Pancreas (tissue), 10 donors: ENCODE data around the gene PRKCA. TPM values are rescaled to one million over a fixed set of nuclear protein-coding genes. Genes with fewer than 3 reads are reported as not detected.

Source experiments
- ATAC-seq, 4 donors: fragments of 200-7000 bp; cut with Tn5 transposase; one replicate each; pipeline versions ENCODE4 v1.8.0 to v1.9.1; 2020; ENCODE audit warnings: mild to moderate bottlenecking in 4 of 4, moderate library complexity in 4 of 4
- DNase-seq, 6 donors: peaks; one replicate each; pipeline ENCODE4 v3.0.0-alpha.2; 2020
- FAIRE-seq: peaks from 2 replicates; lab custom pipeline; 2012; peaks lifted over from hg19 to GRCh38; lab: Jason Lieb, UNC
- H3K27ac ChIP-seq, 4 donors: fragments of 200-600 bp; sonication (generic); 1 replicate in 3 of 4; 2 replicates in 1 of 4; pipeline versions ENCODE4 v1.5.0 to v1.8.0; 2020
- H3K27me3 ChIP-seq, 4 donors: fragments of 200-600 bp; one replicate each; pipeline ENCODE4 v1.8.0; 2021
- H3K36me3 ChIP-seq, 3 donors: fragments of 200-600 bp; sonication (generic) in 1 of 3; one replicate each; pipeline versions ENCODE4 v1.5.0 to v1.8.0; 2020 to 2021
- H3K4me1 ChIP-seq, 3 donors: fragments of 200-600 bp; one replicate each; pipeline ENCODE4 v1.8.0; 2021
- H3K4me3 ChIP-seq, 4 donors: fragments of 200-600 bp; sonication (generic) in 2 of 4; one replicate each; pipeline versions ENCODE4 v1.5.0 to v1.8.0; 2020 to 2021
- H3K9me3 ChIP-seq, 4 donors: fragments of 200-600 bp; one replicate each; pipeline ENCODE4 v1.8.0; 2021
- CTCF ChIP-seq, 4 donors: fragments of 200-600 bp; sonication (generic) in 3 of 4; IDR thresholded peaks; one replicate each; pipeline versions ENCODE4 v1.5.0 to v1.8.0; 2021; ENCODE audit warnings: antibody characterized with exemption in 4 of 4
- WGBS, 2 donors: extraction: QIAGEN DNeasy Blood & Tissue Kit; methylation state at CpG; one replicate each; pipeline ENCODE4 v1.1.7; 2013; 5-methylcytosine and 5-hydroxymethylcytosine counted together
- intact Hi-C, 3 donors: fragments of 100-400 bp; cut with DNase I; formaldehyde crosslinking; loops; one replicate each; pipeline versions ENCODE4 v1.11.1 to v1.14.2; 2022
- polyA plus RNA-seq, 2 donors: library from polyadenylated mRNA; stranded (reverse); fragments of 200-250 nt; gene quantifications; one replicate each; pipeline ENCODE4 v1.2.3, GENCODE V29; 2013
- total RNA-seq, 6 donors: library from RNA; stranded (reverse); fragmentation: NEBNext Ultra II Directional in 4 of 6; extraction: Animal tissue kit (Norgen Biotek cat#: 25700) in 4 of 6; gene quantifications; one replicate each; pipeline versions ENCODE4 v1.2.1 to v1.2.4, GENCODE V29; 2021 to 2023
- donor health status: healthy with polysubstance abuse.
- donor health status: DM: no; HTN: no; CAD: no; lungs with moderate emphysema.
- donor health status: DM: no; HTN: no; CAD: no.
- donor health status: control.
- donor health status: control.
- donor health status: Bipolar disorder and iron deficiency.
- donor health status: DM: yes; HTN: yes; CAD: no.
- donor health status: DM: no; HTN: no; CAD: no.
- donor health status: DM: no; HTN: no; CAD: no.
- donor health status: DM: yes; HTN: yes; CAD: no.

Gene PRKCA
- total and polyA plus RNA-seq, 8 donors: 3.5 to 22.3 (median 10.2) TPM

- TF ChIP-seq CTCF (IDR thresholded peaks at IDR 0.05): no peak
- Histone ChIP-seq H3K27ac (no peak overlapping the region), H3K4me1 (no peaks in the 10 kb centered on the region), H3K4me3 (no peak overlapping the region), H3K36me3 (no peaks in the 10 kb centered on the region), H3K27me3 (no peaks in the 10 kb centered on the region), H3K9me3 (no peaks in the 10 kb centered on the region)
- ATAC-seq: peak in 2 of 4 donors; percentile 67 to 74
- DNase-seq: no peak
- intact Hi-C loops: loop anchor here in 1 of 3 donors (10.0 kb wide), 1 partner anchor 56 kb away; no protein-coding TSS in a partner anchor
- 91 to 93% methylated on average over 8 of the region's 8 CpGs for WGBS, 2 donors
- FAIRE-seq: no peak
Measured at GRCh38 chr17:66430846-66431795, 128.7 kb downstream of the PRKCA start.

DNA sequence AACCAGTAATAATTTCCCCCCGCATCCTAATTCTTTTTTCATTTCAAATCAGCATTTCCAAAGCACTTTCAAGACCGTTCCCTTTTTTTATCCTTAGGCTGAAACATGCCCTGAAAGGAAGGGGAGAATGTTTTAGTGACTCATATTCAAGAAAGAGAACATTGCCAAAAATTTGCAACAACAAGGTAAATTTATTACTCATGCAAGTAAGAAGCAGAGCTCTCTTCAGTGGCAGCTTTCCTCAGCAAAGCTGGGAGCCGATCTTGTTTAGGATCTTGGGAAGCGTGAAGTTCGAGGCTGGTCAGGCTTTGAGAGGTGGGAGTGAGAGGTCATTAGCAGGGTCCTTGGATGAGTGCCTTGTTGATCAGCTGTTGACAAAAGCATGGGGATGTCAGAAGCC is 129.5 kb downstream of the PRKCA start:
- Histone ChIP-seq H3K27ac (no peak overlapping the region), H3K9me3 (no peaks in the 10 kb centered on the region), H3K4me1 (no peaks in the 10 kb centered on the region), H3K36me3 (no peaks in the 10 kb centered on the region), H3K27me3 (no peaks in the 10 kb centered on the region), H3K4me3 (no peak overlapping the region)
- DNase-seq (no peak), ATAC-seq (peak in 2 of 4 donors; percentile 35 to 51), FAIRE-seq (no peak)
- TF ChIP-seq CTCF (IDR thresholded peaks at IDR 0.05): no peak
- intact Hi-C loops: loop anchor here in 1 of 3 donors (10.0 kb wide), 1 partner anchor 57 kb away; no protein-coding TSS in a partner anchor
- WGBS, 2 donors: 88 to 90% methylated on average over 5 of the region's 5 CpGs

DNA sequence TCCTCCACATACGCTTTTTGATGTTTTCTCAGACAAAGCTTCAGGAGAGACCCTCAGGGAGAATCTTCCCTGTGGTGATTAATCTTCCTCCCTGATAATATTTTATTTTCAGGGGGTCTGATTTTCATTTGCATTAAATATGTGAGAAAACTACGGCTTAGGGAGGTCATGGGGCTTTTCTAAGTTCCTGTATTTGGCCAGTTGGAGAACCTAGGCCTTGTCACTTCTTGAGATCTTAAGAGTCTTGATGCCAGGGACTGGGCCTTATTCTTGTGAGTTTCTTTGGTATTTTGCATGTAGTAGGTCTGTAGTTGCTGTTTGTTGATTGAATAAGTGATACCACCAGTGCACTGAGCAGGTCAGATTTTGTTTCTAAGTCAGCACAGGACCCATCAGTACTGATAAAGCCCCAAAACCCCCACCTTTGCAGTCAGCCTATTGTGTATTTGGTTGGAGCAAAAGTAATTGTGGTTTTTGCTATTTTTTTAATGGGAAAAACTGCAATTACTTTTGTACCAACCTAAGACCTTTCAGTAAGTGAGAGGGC is 130.1 kb downstream of the PRKCA start:
- no peaks in the 10 kb centered on the region for H3K4me1 ChIP-seq
- no peak overlapping the region for H3K4me3 ChIP-seq
- TF ChIP-seq CTCF (IDR thresholded peaks at IDR 0.05): no peak
- intact Hi-C loops: loop anchor here in 1 of 3 donors (10.0 kb wide), 1 partner anchor 58 kb away; no protein-coding TSS in a partner anchor
- WGBS, 2 donors: 46% methylated on average over 2 of the region's 2 CpGs
- FAIRE-seq (no peak), ATAC-seq (peak in 1 of 4 donors; percentile 21), DNase-seq (no peak)
- H3K9me3 ChIP-seq: no peaks in the 10 kb centered on the region
- no peaks in the 10 kb centered on the region for H3K27me3 ChIP-seq
- no peaks in the 10 kb centered on the region for H3K36me3 ChIP-seq
- no peak overlapping the region for H3K27ac ChIP-seq

DNA sequence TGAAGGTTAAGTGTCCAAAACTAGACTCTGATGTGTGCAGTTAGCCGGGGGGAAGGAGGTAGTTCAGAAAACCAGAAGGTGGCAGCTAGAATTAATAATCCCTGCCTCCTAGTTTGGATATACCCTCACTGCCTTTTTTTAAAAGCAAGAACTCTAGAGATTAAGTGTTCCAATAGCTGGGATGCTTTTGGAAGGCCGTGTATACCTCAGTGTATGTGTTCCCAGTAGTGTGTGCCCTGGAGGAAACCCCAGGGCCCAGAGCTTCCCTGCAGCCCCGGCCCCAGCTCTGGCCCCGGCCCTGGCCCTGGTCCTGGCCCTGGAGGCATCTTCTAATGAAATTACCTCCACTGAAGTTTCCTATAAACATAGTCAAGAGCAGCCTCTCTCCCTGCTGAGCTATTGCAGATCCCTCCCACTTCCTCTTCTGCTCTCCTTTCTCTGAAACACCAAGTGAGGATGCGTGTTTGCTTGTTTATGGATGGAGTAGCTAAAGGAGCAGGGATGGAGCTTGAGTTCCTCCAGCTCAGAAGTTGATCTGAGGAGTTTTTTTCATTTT is 130.7 kb downstream of the PRKCA start:
- ATAC-seq: peak in 1 of 4 donors; percentile 15
- H3K27ac ChIP-seq: no peak overlapping the region

More for the DNA sequence above, 130.7 kb downstream of the PRKCA start:
- no peak for DNase-seq
- Histone ChIP-seq H3K4me1 (no peaks in the 10 kb centered on the region), H3K4me3 (no peak overlapping the region), H3K27me3 (no peaks in the 10 kb centered on the region), H3K36me3 (no peaks in the 10 kb centered on the region), H3K9me3 (no peaks in the 10 kb centered on the region)
- FAIRE-seq: no peak
- intact Hi-C loops: loop anchor here in 1 of 3 donors (10.0 kb wide), 1 partner anchor 58 kb away; no protein-coding TSS in a partner anchor
- WGBS, 2 donors: 82 to 89% methylated on average over 5 of the region's 5 CpGs
- no peak for TF ChIP-seq CTCF (IDR thresholded peaks at IDR 0.05)
